ENCODE results near the gene HPS6. TPM values are rescaled to one million over a fixed set of nuclear protein-coding genes. Genes with fewer than 3 reads are reported as not detected.

The HPS6 gene
- polyA plus RNA-seq, 2 of the 4 experiments (the other 2 are of a cell fraction) = 5.6 to 15.3 TPM

GRCh38 chr10:102111276-102111675 is 46.1 kb downstream of the HPS6 start:
- 96% methylated on average over 12 of the region's 12 CpGs for WGBS (ENCODE audit: missing lambda C conversion rate)
- POLR2A ChIA-PET = no interaction called here
- ATAC-seq = no peak
- FAIRE-seq = no peak
- no peak for DNase-seq (ENCODE audit: low read depth in 1 of 2, low spot score in 1 of 2)
- Histone ChIP-seq H3K9me3 (no peaks in the 10 kb centered on the region), H3K4me3 (no peak overlapping the region), H3K27ac (no peak overlapping the region), H3K4me1 (peaks cover 31% of the 10 kb centered on the region), H3K4me2 (no peak overlapping the region)
- no peak for TF ChIP-seq EHF (CRISPR knock-in tag; IDR thresholded peaks at IDR 0.05)
- no peak for TF ChIP-seq FOSL2 (IDR thresholded peaks at IDR 0.05)
- TF ChIP-seq FOSL2 (CRISPR knock-in tag; IDR thresholded peaks at IDR 0.05) = no peak
- TF ChIP-seq MAFK (IDR thresholded peaks at IDR 0.05; ENCODE audit: partially characterized antibody) = no peak
- TF ChIP-seq NPAS2 (CRISPR knock-in tag; IDR thresholded peaks at IDR 0.05; ENCODE audit: borderline replicate concordance) = no peak
- TF ChIP-seq SMC3 (IDR thresholded peaks at IDR 0.05) = no peak
- no peak for TF ChIP-seq HDAC2 (IDR thresholded peaks at IDR 0.05)
- no peak for TF ChIP-seq TFCP2L1 (CRISPR knock-in tag; IDR thresholded peaks at IDR 0.05)
- TF ChIP-seq KDM5A (IDR thresholded peaks at IDR 0.05) = no peak
- TF ChIP-seq NR3C1 (IDR thresholded peaks at IDR 0.05) = no peak
- no peak for TF ChIP-seq HOXA7 (CRISPR knock-in tag; IDR thresholded peaks at IDR 0.05)
- no peak for TF ChIP-seq CHD4 (IDR thresholded peaks at IDR 0.05; ENCODE audit: borderline replicate concordance)
- no peak for TF ChIP-seq MYC (IDR thresholded peaks at IDR 0.05; ENCODE audit: borderline replicate concordance, low read length)
- TF ChIP-seq ZSCAN20 (CRISPR knock-in tag; IDR thresholded peaks at IDR 0.05) = no peak
- TF ChIP-seq ZNF302 (CRISPR knock-in tag; IDR thresholded peaks at IDR 0.05) = no peak
- CTCF ChIA-PET = interaction anchor here (0.8 to 9.9 kb wide), 3 partner anchors 10 to 78 kb away, joined by 4 to 64 read pairs (median 55); no protein-coding TSS in a partner anchor

DNA sequence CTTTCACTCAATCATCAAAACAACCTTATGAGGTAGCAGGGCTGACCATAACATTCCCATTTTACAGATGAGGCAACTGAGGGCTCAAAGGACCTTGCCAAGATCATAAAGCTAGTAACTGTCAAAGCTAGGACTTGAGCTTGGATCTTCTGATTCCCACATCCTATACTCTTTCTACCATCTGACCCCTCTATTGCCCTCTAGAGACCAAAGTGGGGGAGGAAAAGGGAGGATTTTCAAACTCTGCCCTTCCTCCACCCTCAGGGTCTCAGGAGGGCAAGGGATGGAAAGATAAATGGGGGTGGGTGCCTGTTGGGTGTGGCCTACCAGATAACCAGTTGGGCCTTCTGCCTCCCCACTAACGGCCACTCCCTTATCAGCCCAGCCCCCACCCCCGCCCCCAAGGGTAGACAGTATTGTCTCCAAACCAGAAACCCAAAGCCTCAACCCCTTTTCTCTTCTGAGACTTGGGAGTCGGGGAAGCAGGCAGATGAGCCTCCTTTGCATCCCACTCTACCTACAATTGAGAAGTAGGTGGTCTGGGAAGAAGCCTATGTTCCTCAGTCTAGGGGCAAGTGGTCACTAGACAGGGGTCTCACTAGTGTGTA is 47.2 kb downstream of the HPS6 start:
- Histone ChIP-seq H3K27ac (peak overlapping the region in 1 of 2 experiments; percentile 23; a peak in 1 of 6 replicates), H3K4me2 (peak overlapping the region; percentile 99), H3K4me1 (peaks cover 41% of the 10 kb centered on the region), H3K4me3 (no peak overlapping the region), H3K9me3 (no peaks in the 10 kb centered on the region)
- ATAC-seq = no peak
- CTCF ChIA-PET = interaction anchor here (0.7 to 9.9 kb wide), 9 partner anchors 11 to 79 kb away, joined by 3 to 64 read pairs (median 4); no protein-coding TSS in a partner anchor
- no peak for FAIRE-seq
- POLR2A ChIA-PET = no interaction called here
- DNase-seq (ENCODE audit: low read depth in 1 of 2, low spot score in 1 of 2) = no peak
- TF ChIP-seq HOXA7 (CRISPR knock-in tag; IDR thresholded peaks at IDR 0.05) = no peak
- peak; percentile 63 for TF ChIP-seq KDM1A (IDR thresholded peaks at IDR 0.05; ENCODE audit: low read depth)
- 45% methylated on average over 3 of the region's 3 CpGs for WGBS (ENCODE audit: missing lambda C conversion rate)

GRCh38 chr10:102113261-102113955 is 48.3 kb downstream of the HPS6 start:
- ChIA-PET POLR2A (interaction anchor here (0.6 to 2.0 kb wide), 5 partner anchors 12 to 1283 kb away, joined by 5 to 12 read pairs (median 5); partner anchors contain the start of gene ATP5MK), CTCF (interaction anchor here (0.6 to 9.9 kb wide), 9 partner anchors 12 to 143 kb away, joined by 3 to 64 read pairs (median 3); no protein-coding TSS in a partner anchor)
- H3K27ac ChIP-seq = peak overlapping the region; percentile 95 to 96
- no peak for ATAC-seq
- no peak for DNase-seq (ENCODE audit: low read depth in 1 of 2, low spot score in 1 of 2)
- no peak for FAIRE-seq
- H3K9me3 ChIP-seq = no peaks in the 10 kb centered on the region
- peak; percentile 64; the same call in 1 of the 2 replicates for TF ChIP-seq KDM1A (IDR thresholded peaks at IDR 0.05; ENCODE audit: low read depth)
- TF ChIP-seq PHF8 (IDR thresholded peaks at IDR 0.05; ENCODE audit: borderline replicate concordance, low read depth) = no peak
- no peak for TF ChIP-seq HEYL (CRISPR knock-in tag; IDR thresholded peaks at IDR 0.05)
- 0 out of 2 replicates have a peak, but pooled peaks have one; percentile 53 for TF ChIP-seq HDAC2 (IDR thresholded peaks at IDR 0.05)
- TF ChIP-seq ZNF302 (CRISPR knock-in tag; IDR thresholded peaks at IDR 0.05) = no peak
- peak overlapping the region; percentile 99 for H3K4me2 ChIP-seq
- H3K4me3 ChIP-seq = peak overlapping the region; percentile 90
- H3K4me1 ChIP-seq = peaks cover 52% of the 10 kb centered on the region
- 83% methylated on average over 7 of the region's 7 CpGs for WGBS (ENCODE audit: missing lambda C conversion rate)
